ENCODE data around the gene ACAP1. TPM values are rescaled to one million over a fixed set of nuclear protein-coding genes. Genes with fewer than 3 reads are reported as not detected.
A peak's percentile ranks its signal among the peaks of the same experiment; 100 is the strongest.

Gene ACAP1
- total RNA-seq, 1 donor from 2014 or later, result 328 TPM

DNA sequence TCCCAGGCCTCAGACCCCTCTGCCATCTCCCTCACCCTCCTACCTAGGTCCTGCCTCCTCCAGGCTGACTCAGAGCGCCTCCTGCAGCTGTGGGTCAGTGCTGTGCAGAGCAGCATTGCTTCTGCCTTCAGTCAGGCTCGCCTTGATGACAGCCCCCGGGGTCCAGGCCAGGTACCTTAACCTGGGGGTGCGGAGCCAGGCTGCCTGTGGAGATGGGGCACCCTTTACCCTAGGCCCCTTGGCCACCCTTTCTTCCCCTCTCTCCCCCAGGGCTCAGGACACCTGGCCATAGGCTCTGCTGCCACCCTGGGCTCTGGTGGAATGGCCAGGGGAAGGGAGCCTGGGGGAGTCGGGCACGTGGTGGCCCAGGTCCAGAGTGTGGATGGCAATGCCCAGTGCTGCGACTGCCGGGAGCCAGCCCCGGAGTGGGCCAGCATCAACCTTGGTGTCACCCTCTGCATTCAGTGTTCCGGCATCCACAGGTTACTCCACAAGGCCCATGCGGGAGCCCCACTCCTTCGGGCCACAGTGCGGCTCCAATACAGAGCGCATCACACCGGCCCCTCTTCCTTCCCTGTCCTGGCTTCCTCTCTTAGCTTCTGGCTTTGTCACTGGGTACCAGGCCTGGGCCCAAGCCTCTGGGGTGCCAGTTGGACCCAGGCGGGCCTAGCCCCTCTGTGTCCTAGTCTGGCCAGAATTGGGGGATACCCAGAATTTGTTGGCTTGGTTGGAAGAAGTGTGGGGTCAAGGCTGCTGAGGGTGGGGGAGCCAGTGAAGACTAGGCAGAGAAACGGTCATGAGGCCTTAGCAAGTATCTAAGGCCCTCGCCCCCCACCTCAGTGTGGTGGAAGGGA lies 10.7 kb downstream of the ACAP1 start:
- peaks cover 19% of the 10 kb centered on the region for H3K4me1 Mint-ChIP-seq
- TF ChIP-seq, protein P1, sequence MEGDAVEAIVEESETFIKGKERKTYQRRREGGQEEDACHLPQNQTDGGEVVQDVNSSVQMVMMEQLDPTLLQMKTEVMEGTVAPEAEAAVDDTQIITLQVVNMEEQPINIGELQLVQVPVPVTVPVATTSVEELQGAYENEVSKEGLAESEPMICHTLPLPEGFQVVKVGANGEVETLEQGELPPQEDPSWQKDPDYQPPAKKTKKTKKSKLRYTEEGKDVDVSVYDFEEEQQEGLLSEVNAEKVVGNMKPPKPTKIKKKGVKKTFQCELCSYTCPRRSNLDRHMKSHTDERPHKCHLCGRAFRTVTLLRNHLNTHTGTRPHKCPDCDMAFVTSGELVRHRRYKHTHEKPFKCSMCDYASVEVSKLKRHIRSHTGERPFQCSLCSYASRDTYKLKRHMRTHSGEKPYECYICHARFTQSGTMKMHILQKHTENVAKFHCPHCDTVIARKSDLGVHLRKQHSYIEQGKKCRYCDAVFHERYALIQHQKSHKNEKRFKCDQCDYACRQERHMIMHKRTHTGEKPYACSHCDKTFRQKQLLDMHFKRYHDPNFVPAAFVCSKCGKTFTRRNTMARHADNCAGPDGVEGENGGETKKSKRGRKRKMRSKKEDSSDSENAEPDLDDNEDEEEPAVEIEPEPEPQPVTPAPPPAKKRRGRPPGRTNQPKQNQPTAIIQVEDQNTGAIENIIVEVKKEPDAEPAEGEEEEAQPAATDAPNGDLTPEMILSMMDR (IDR thresholded peaks at IDR 0.05), result no peak
- ATAC-seq (ENCODE audit: low read depth) (no peak), DNase-seq (no peak)
- ChIA-PET CTCF (interaction anchor here (0.8 to 3.9 kb wide), 5 partner anchors 11 to 334 kb away, joined by 3 to 21 read pairs (median 3); partner anchors contain the start of genes ACAP1, NEURL4 and RNASEK), POLR2A (interaction anchor here (1.2 to 2.9 kb wide), 2 partner anchors 11 to 18 kb away, joined by 3 to 16 read pairs; partner anchors contain the start of genes ACAP1 and NEURL4)
- no peak overlapping the region for H3K27ac Mint-ChIP-seq
- H3K27me3 Mint-ChIP-seq, result no peaks in the 10 kb centered on the region
- intact Hi-C loops (cut with micrococcal nuclease), result no loop called here
- peaks cover 53% of the 10 kb centered on the region for H3K36me3 Mint-ChIP-seq (ENCODE audit: low read depth)
- H3K9me3 Mint-ChIP-seq, result no peaks in the 10 kb centered on the region
- H3K4me3 Mint-ChIP-seq, result no peak overlapping the region

DNA sequence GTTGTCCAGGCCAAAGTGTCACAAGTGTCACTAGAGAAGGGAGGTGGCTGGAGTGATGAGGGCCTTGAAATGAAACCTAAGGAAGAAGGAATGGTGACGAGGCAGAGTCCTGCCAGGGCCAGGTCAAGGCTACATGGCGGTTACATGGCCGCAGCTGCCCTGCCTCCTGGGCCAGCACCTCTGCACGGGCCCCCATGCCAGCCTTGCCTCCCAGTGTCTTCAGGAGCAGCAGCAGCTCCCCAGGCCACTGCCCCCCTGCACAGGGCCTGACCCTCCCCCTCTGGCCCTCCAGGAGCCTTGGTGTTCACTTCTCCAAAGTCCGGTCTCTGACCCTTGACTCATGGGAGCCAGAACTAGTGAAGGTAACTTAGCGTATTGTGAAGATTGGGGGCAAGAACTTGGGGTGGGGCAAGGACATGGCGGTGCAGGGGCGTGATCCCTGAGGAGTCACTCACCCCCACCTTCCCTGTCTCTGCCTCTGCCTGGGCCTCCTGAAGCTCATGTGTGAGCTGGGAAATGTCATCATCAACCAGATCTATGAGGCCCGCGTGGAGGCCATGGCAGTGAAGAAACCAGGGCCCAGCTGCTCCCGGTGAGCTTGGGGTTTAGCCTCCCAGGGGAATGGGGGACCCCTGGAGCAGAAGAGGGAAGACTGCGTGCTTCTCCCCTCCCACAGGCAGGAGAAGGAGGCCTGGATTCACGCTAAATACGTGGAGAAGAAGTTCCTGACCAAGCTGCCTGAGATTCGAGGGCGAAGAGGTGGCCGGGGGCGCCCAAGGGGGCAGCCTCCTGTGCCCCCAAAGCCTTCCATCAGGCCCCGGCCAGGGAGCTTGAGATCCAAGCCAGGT lies 11.5 kb downstream of the ACAP1 start:
- DNase-seq (no peak), ATAC-seq (ENCODE audit: low read depth) (no peak)
- H3K4me1 Mint-ChIP-seq, result peaks cover 25% of the 10 kb centered on the region
- no peaks in the 10 kb centered on the region for H3K27me3 Mint-ChIP-seq
- H3K27ac Mint-ChIP-seq, result peak overlapping the region; percentile 24
- no peaks in the 10 kb centered on the region for H3K9me3 Mint-ChIP-seq
- TF ChIP-seq, protein P1 (IDR thresholded peaks at IDR 0.05), result no peak
- no peak overlapping the region for H3K4me3 Mint-ChIP-seq
- H3K36me3 Mint-ChIP-seq (ENCODE audit: low read depth), result peaks cover 49% of the 10 kb centered on the region
- ChIA-PET CTCF (interaction anchor here (1.2 to 1.3 kb wide), 2 partner anchors 23 to 26 kb away, joined by 3 read pairs; no protein-coding TSS in a partner anchor), POLR2A (interaction anchor here (1.0 to 5.1 kb wide), 3 partner anchors 11 to 67 kb away, joined by 3 to 48 read pairs (median 5); partner anchors contain the start of genes ACAP1 and NEURL4)
- intact Hi-C loops (cut with micrococcal nuclease), result no loop called here

DNA sequence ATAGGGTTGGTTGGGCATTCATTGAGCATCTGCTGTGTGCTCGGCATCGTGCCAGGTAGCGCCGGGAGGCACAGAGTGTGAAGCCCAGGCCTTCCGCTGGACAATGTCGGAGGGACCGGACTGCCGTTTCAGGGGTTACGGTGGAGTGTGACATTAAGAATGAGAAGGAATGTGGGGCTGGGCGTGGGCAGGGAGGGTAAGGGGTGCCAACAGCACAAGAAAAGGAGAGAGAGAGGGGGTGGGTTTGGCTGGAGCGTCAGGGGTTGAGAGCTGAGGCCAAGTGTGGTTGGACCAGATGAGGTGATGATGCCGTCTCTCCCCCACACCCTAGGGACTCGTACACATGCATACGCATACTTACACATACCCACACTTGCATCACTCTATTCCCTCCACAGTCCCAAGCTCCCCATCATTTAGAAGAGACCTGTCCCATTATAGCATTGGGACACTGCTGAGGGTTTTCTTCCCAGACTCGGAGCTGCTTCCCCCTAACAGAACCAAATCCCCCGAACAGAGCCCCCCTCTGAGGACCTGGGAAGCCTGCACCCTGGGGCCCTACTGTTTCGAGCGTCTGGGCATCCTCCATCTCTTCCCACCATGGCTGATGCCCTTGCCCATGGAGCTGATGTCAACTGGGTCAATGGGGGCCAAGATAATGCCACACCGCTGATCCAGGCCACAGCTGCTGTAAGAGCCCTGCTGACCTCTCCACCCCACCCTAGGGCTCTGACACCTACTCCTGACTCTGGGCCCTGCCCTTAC lies 12.3 kb downstream of the ACAP1 start:
- intact Hi-C loops (cut with micrococcal nuclease), result no loop called here
- CTCF ChIA-PET, result interaction anchor here (0.7 to 1.3 kb wide), 3 partner anchors 24 to 53 kb away, joined by 3 read pairs; no protein-coding TSS in a partner anchor
- Mint-ChIP-seq H3K4me3 (no peak overlapping the region), H3K36me3 (ENCODE audit: low read depth) (peaks cover 41% of the 10 kb centered on the region), H3K9me3 (no peaks in the 10 kb centered on the region), H3K27ac (peak overlapping the region; percentile 14), H3K4me1 (peaks cover 31% of the 10 kb centered on the region), H3K27me3 (no peaks in the 10 kb centered on the region)
- DNase-seq, result no peak
- POLR2A ChIA-PET, result interaction anchor here (0.6 to 5.1 kb wide), 7 partner anchors 12 to 212 kb away, joined by 3 to 48 read pairs (median 3); partner anchors contain the start of genes ACAP1 and NEURL4
- ATAC-seq (ENCODE audit: low read depth), result no peak
- TF ChIP-seq, protein P1 (IDR thresholded peaks at IDR 0.05), result no peak

DNA sequence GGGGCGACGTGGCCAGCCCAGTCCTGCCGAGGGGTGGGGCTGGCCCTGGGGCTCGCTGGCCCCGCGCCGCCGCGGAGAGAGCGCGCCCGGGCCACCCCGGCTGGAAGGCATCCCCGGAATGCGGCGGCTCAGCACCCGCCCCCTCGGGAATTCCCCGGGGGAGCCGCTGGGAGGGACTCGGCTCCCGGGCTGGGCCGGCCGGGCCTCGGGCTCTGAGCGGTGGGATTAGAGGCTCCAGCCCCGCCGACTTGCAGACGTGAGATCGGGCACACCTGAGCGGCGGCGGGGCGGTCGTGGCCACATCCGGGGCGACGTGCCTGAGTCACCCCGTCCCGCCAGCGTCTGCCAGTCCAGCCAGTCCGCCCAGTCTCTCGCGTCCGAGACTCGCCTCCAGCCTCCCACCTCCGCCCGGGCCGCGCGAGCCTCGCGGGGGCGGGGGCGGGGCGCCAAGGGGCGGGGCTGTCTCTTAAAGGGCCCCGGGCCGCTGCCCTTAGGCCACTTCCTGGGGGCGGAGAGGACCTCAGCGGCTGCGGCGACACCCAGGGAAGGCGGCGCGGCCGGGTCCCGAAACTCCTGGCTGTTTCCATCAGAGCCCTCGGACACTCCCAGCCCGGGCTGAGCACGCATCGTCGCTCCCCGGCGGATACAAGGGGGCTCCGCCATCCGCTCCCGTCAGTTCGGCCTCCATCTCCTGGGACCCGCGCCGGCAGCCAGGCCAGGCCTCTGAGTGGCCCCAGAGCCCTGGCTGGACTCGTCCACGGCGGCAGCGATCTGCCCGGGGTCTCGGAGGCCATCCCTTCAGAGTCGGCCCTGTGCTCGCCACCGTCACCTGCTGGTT lies 15.6 kb downstream of the ACAP1 start, which contains the start of gene KCTD11:
Gene KCTD11 (plus strand): TSS at position 498 of the 838 bp plus-strand sequence.
- ChIA-PET POLR2A (interaction anchor here (0.7 to 5.1 kb wide), 12 partner anchors 15 to 208 kb away, joined by 3 to 48 read pairs (median 5); partner anchors contain the start of genes ACAP1, GPS2, NEURL4 and POLR2A), CTCF (interaction anchor here (0.6 to 2.0 kb wide), 10 partner anchors 13 to 335 kb away, joined by 3 to 13 read pairs (median 3); partner anchors contain the start of genes ACAP1, NEURL4, SLC2A4 and TP53)
- peak within 1 kb of the TSS; percentile 87 for H3K27ac Mint-ChIP-seq
- H3K4me3 Mint-ChIP-seq, result peak within 1 kb of the TSS; percentile 87
- intact Hi-C loops (cut with micrococcal nuclease), result loop anchor here (1.0 to 5.0 kb wide), 11 partner anchors 23 to 336 kb away; partner anchors contain the start of genes ACADVL, DLG4, EIF5A and NEURL4
- peaks cover 22% of the 10 kb centered on the region for H3K36me3 Mint-ChIP-seq (ENCODE audit: low read depth)
- TF ChIP-seq, protein P1 (IDR thresholded peaks at IDR 0.05), result no peak
- no peaks in the 10 kb centered on the region for H3K27me3 Mint-ChIP-seq
- DNase-seq (peak; percentile 78), ATAC-seq (ENCODE audit: low read depth) (peak; percentile 63)
- H3K4me1 Mint-ChIP-seq, result peaks cover 42% of the 10 kb centered on the region
- H3K9me3 Mint-ChIP-seq, result no peaks in the 10 kb centered on the region
